Activated CD4-positive, alpha-beta T cell treated with anti-CD3 and anti-CD28 coated beads, Interleukin-2, Interleukin-4, amounts not matched to agents 100 ng/mL and 50 ng/mL, durations not matched to agents 16 hours and 8 hours (primary cell): ENCODE measurements around the gene PLCG2.

Experiments
- DNase-seq: peaks from one replicate; pipeline ENCODE4 v3.0.0-alpha.2; 2020; ENCODE audit warnings: low spot score

The PLCG2 gene

GRCh38 chr16:81878529-81878928 is 99.4 kb downstream of the PLCG2 start:
- DNase-seq = no peak

GRCh38 chr16:81879625-81880024 is 100.5 kb downstream of the PLCG2 start:
- no peak for DNase-seq

GRCh38 chr16:81880816-81881215 is 101.7 kb downstream of the PLCG2 start:
- no peak for DNase-seq

GRCh38 chr16:81881228-81881627 is 102.1 kb downstream of the PLCG2 start:
- DNase-seq = no peak

GRCh38 chr16:81882559-81882958 is 103.5 kb downstream of the PLCG2 start:
- DNase-seq = no peak

- DNase-seq = no peak
Observed at GRCh38 chr16:81883235-81883634, 104.1 kb downstream of the PLCG2 start.

- DNase-seq = peak; percentile 39
Observed at GRCh38 chr16:81885976-81886586, 107.0 kb downstream of the PLCG2 start.

- no peak for DNase-seq
Observed at GRCh38 chr16:81888520-81889394, 109.7 kb downstream of the PLCG2 start.

GRCh38 chr16:81891736-81892364 is 112.8 kb downstream of the PLCG2 start:
- DNase-seq = no peak

GRCh38 chr16:81894592-81894991 is 115.5 kb downstream of the PLCG2 start:
- no peak for DNase-seq

- DNase-seq = no peak
Observed at GRCh38 chr16:81896902-81897301, 117.8 kb downstream of the PLCG2 start.

GRCh38 chr16:81899601-81900000 is 120.5 kb downstream of the PLCG2 start:
- no peak for DNase-seq

GRCh38 chr16:81900014-81900413 is 120.9 kb downstream of the PLCG2 start:
- no peak for DNase-seq

- no peak for DNase-seq
Observed at GRCh38 chr16:81900456-81900855, 121.4 kb downstream of the PLCG2 start.

GRCh38 chr16:81901484-81901883 is 122.4 kb downstream of the PLCG2 start:
- DNase-seq = no peak

- no peak for DNase-seq
Observed at GRCh38 chr16:81902025-81902424, 122.9 kb downstream of the PLCG2 start.

GRCh38 chr16:81904320-81904719 is 125.2 kb downstream of the PLCG2 start:
- no peak for DNase-seq

- DNase-seq = no peak
Observed at GRCh38 chr16:81905277-81905676, 126.2 kb downstream of the PLCG2 start.

- DNase-seq = no peak
Observed at GRCh38 chr16:81907681-81908080, 128.6 kb downstream of the PLCG2 start.

- no peak for DNase-seq
Observed at GRCh38 chr16:81908466-81909262, 129.6 kb downstream of the PLCG2 start.

GRCh38 chr16:81910366-81910885 is 131.3 kb downstream of the PLCG2 start:
- no peak for DNase-seq

- DNase-seq = no peak
Observed at GRCh38 chr16:81912395-81912794, 133.3 kb downstream of the PLCG2 start.
